Esophagus muscularis mucosa (tissue), 4 donors: Measurements from ENCODE around the gene MRPL58. TPM values are rescaled to one million over a fixed set of nuclear protein-coding genes. Genes with fewer than 3 reads are reported as not detected.

Experiments used
- DNase-seq: peaks from one replicate; pipeline ENCODE4 v3.0.0-alpha.2; 2017; ENCODE audit errors: extremely low spot score
- H3K27ac ChIP-seq, 4 donors: fragments of 200-600 bp; sonication (generic); replicated peaks in 1 of 4; 1 replicate in 3 of 4; 2 replicates in 1 of 4; pipeline ENCODE4 v1.5.1; 2016 to 2019; ENCODE audit warnings: mild to moderate bottlenecking in 1 of 4
- H3K27me3 ChIP-seq, 4 donors: fragments of 200-600 bp; sonication (generic); one replicate each; pipeline versions ENCODE4 v1.5.1 to v1.6.0; 2016 to 2019
- H3K36me3 ChIP-seq, 4 donors: fragments of 200-600 bp; sonication (generic); one replicate each; pipeline ENCODE4 v1.5.1; 2016 to 2019
- H3K4me1 ChIP-seq, 4 donors: fragments of 200-600 bp; sonication (generic); one replicate each; pipeline ENCODE4 v1.5.1; 2016 to 2019
- H3K4me3 ChIP-seq, 4 donors: fragments of 200-600 bp; sonication (generic); 1 replicate in 2 of 4; 2 replicates in 2 of 4; pipeline ENCODE4 v1.5.1; 2016 to 2019; ENCODE audit warnings: mild to moderate bottlenecking in 4 of 4, moderate library complexity in 1 of 4
- H3K9me3 ChIP-seq, 4 donors: fragments of 200-600 bp; sonication (generic); 1 replicate in 3 of 4; 2 replicates in 1 of 4; pipeline ENCODE4 v1.5.1; 2016 to 2019
- CTCF ChIP-seq, 3 experiments: fragments of 200-600 bp in 2 of 3; fragments of 450-650 bp in 1 of 3; sonication (generic) in 2 of 3; IDR thresholded peaks; one replicate each; pipeline ENCODE4 v1.5.1; 2017 to 2019; ENCODE audit warnings: antibody characterized with exemption in 3 of 3, mild to moderate bottlenecking in 2 of 3, moderate library complexity in 1 of 3
- EP300 ChIP-seq: sonication (generic); formaldehyde crosslinking; IDR thresholded peaks from one replicate; pipeline ENCODE4 v1.6.1; 2017; ENCODE audit warnings: antibody characterized with exemption
- POLR2A ChIP-seq: fragments of 450-650 bp; IDR thresholded peaks from one replicate; pipeline ENCODE4 v1.6.1; 2017; ENCODE audit warnings: antibody characterized with exemption, moderate library complexity, mild to moderate bottlenecking, low read depth
- POLR2AphosphoS5 ChIP-seq, 2 donors: sonication (generic); formaldehyde crosslinking; IDR thresholded peaks; one replicate each; pipeline ENCODE4 v1.6.1; 2017; ENCODE audit warnings: antibody characterized with exemption in 2 of 2
- WGBS: methylation state at CpG from one replicate; pipeline ENCODE4 v1.1.5; 2018; 5-methylcytosine and 5-hydroxymethylcytosine counted together
- intact Hi-C: fragments of 100-400 bp; cut with DNase I; formaldehyde crosslinking; loops from one replicate; pipeline ENCODE4 v1.15.1; 2023
- total RNA-seq, 4 donors: library from RNA; depleted of rRNA; stranded (reverse); fragments of >200 nt; gene quantifications; one replicate each; pipeline versions ENCODE4 v1.1.0 to v1.2.1, GENCODE V29; 2016

MRPL58 gene
- total RNA-seq, result 10 to 100 TPM; 34.9 to 47.8 (median 40.2) TPM

- no peaks in the 10 kb centered on the region for H3K9me3 ChIP-seq
- peaks cover 18 to 35% (median 30%) of the 10 kb centered on the region in 4 donors for H3K4me1 ChIP-seq
- DNase-seq, result peak; percentile 96
- peaks cover 0 to 21% (median 12%) of the 10 kb centered on the region in 4 donors for H3K36me3 ChIP-seq
- intact Hi-C loops, result loop anchor here (2.0 to 5.0 kb wide), 2 partner anchors 26 to 50 kb away; partner anchors contain the start of gene CDR2L
- no peaks in the 10 kb centered on the region for H3K27me3 ChIP-seq
- WGBS, result 4% methylated on average over 29 of the region's 63 CpGs
- peak within 1 kb of the TSS; percentile 90 to 95 (median 92) for H3K27ac ChIP-seq
- TF ChIP-seq POLR2A, result no peak
- no peak for TF ChIP-seq EP300
- peak; percentile 76 to 83 for TF ChIP-seq POLR2AphosphoS5 (IDR thresholded peaks at IDR 0.05)
- peak; percentile 28 to 67 (median 43) for TF ChIP-seq CTCF (IDR thresholded peaks at IDR 0.05)
- H3K4me3 ChIP-seq, result peak within 1 kb of the TSS; percentile 66 to 93 (median 78)
Measured at GRCh38 chr17:75012346-75013091, at the start of gene MRPL58. TSS of gene MRPL58 (plus strand) at chr17:75012670. CDS start at chr17:75012687, 17 bp downstream.

GRCh38 chr17:74963656-74964055 is 48.8 kb upstream of the MRPL58 start:
- no peak overlapping the region for H3K27ac ChIP-seq
- no peak for DNase-seq
- TF ChIP-seq POLR2AphosphoS5 (IDR thresholded peaks at IDR 0.05) (no peak), POLR2A (no peak), EP300 (no peak), CTCF (IDR thresholded peaks at IDR 0.05) (no peak)
- H3K27me3 ChIP-seq, result peaks cover 0 to under 1% (median 0%) of the 10 kb centered on the region in 4 donors
- intact Hi-C loops, result loop anchor here (5.0 kb wide), 1 partner anchor 49 kb away; the partner anchor contains the start of gene MRPL58
- peaks cover 0 to 8% (median 4%) of the 10 kb centered on the region in 4 donors for H3K4me1 ChIP-seq
- no peaks in the 10 kb centered on the region for H3K9me3 ChIP-seq
- no peak overlapping the region for H3K4me3 ChIP-seq
- no CpG with 5 or more reads among the region's 12 CpGs for WGBS
- H3K36me3 ChIP-seq, result peaks cover 0 to 8% (median 0%) of the 10 kb centered on the region in 4 donors

- H3K36me3 ChIP-seq, result peaks cover 0 to 8% (median 0%) of the 10 kb centered on the region in 4 donors
- no peak for TF ChIP-seq EP300
- TF ChIP-seq CTCF (IDR thresholded peaks at IDR 0.05), result no peak
- no peak for TF ChIP-seq POLR2AphosphoS5 (IDR thresholded peaks at IDR 0.05)
- no peak for TF ChIP-seq POLR2A
- no peaks in the 10 kb centered on the region for H3K27me3 ChIP-seq
- H3K27ac ChIP-seq, result no peak overlapping the region
- intact Hi-C loops, result loop anchor here (5.0 kb wide), 1 partner anchor 48 kb away; the partner anchor contains the start of gene MRPL58
- H3K4me1 ChIP-seq, result peaks cover 0 to 8% (median 5%) of the 10 kb centered on the region in 4 donors
- no peak overlapping the region for H3K4me3 ChIP-seq
- DNase-seq, result no peak
- WGBS, result 86% methylated on average over 12 of the region's 12 CpGs
- H3K9me3 ChIP-seq, result no peaks in the 10 kb centered on the region
Measured at GRCh38 chr17:74964246-74964761, 48.2 kb upstream of the MRPL58 start.

GRCh38 chr17:74964988-74965622 is 47.4 kb upstream of the MRPL58 start:
- Histone ChIP-seq H3K9me3 (no peaks in the 10 kb centered on the region), H3K27me3 (peaks cover 0 to 2% (median 0%) of the 10 kb centered on the region in 4 donors), H3K4me3 (no peak overlapping the region), H3K27ac (no peak overlapping the region), H3K36me3 (peaks cover 0 to 8% (median 0%) of the 10 kb centered on the region in 4 donors), H3K4me1 (peaks cover 0 to 8% (median 6%) of the 10 kb centered on the region in 4 donors)
- WGBS, result 84% methylated on average over 14 of the region's 14 CpGs
- TF ChIP-seq POLR2AphosphoS5 (IDR thresholded peaks at IDR 0.05), result no peak
- TF ChIP-seq CTCF (IDR thresholded peaks at IDR 0.05), result no peak
- no peak for DNase-seq
- intact Hi-C loops, result loop anchor here (5.0 kb wide), 1 partner anchor 47 kb away; the partner anchor contains the start of gene MRPL58
